COR-L47 (cell line): ENCODE measurements around the gene CYB561.
A peak's percentile ranks its signal among the peaks of the same experiment; 100 is the strongest.

ENCODE experiments used
- DNase-seq: peaks from one replicate; lab custom pipeline; 2025; lab: John Stamatoyannopoulos, UW

Gene CYB561

DNA sequence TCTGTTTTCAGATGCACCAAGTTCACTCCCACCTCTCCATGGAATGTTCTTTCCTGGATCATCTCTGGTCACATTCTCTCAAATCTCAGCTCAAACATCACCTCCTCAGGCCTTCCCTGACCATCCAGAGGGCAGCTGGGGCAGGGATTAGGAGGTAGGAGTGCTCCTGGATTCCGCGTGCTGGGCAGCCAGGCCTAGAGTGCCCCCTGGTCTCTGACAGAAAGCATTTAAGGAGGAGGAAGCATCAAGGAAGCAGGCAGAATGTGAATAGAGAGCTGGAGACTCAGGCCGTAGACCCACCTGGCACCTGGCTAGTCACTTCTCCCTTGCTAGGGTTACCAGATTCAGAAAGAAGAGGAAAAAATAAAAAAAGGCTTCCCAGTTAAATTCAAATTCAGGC, 2.5 kb upstream of the CYB561 start:
- no peak for DNase-seq

DNA sequence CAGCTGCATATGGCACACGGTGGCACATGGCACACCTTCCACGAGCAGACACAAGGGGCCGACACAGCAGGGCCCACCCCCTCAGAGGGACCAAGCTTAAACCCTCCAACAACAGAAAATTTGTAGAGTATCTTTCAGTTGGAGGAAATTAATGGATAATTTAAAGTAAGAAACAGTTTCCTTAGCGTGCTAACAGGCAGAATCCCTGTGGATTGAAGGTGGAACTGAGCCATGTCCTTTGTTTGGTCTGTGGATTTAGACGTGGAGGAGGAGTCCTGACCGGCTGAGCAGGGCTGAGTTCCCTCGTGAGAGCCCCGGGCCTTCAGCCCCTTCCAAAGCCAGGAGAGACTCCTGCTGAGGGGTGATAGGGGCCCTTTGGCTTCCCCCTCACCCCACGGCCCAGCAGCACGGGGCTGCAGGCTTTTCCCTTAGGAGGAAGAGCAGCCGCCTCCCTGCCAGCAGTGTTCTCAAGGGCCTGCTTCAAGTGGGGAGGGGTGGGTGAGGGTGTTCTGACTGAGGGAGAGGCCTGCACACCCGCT, 1.4 kb upstream of the CYB561 start:
- peak; percentile 60 for DNase-seq

DNA sequence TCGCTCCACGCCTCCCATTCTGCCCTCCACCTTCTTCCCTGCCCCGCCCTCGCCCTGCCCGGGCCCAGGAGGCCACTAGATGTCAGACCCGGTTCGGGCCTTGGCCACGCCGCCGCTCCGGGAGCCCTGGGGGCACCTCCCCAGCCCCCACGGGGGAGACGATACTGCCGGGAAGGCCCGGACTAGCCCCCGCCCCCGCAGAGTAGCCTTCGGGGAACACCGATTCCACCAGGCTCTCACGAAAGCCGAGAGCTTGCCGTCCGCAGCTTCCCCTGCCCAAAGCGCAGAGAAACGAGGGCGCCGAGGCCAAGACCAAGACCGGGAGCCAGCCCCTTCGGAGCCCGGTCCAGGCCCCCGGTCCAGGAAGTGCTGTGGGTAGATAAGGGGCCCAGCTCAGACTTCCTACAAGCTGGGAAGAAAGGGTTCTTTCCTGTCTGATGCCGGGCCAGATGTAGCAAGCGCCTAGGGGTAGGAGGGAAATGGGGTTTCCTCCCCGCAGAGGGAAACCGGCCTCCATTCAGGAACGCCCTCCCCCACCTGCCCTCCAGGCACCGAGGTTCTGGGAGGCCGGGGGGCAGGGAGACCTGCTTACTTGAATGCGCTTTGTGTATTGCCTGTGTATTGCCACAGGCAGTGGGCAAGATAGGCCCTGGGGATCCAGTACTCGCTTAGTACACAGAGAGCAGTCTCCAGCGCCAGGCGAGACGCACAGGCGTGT, 806 bp upstream of the CYB561 start:
- DNase-seq: peak; percentile 86

DNA sequence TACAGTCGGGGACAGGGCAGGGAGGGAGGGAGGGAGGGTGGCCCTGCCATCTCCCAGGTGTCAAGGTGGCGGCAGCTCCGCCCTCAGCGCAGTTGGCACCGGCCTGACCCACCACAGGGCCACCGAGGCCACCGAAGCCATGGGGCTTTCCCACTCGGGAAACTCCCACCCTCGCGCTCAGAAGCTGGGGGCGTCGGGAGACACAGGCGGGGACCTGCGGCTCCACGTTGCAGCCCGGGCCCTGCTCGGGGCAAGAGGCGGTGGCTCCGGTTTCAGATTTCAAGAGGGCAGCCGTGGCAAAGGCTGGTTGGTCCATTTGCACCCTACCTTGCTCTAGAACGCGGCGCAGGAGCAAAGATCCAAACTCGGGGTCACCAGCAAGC, 544 bp downstream of the CYB561 start:
- no peak for DNase-seq

DNA sequence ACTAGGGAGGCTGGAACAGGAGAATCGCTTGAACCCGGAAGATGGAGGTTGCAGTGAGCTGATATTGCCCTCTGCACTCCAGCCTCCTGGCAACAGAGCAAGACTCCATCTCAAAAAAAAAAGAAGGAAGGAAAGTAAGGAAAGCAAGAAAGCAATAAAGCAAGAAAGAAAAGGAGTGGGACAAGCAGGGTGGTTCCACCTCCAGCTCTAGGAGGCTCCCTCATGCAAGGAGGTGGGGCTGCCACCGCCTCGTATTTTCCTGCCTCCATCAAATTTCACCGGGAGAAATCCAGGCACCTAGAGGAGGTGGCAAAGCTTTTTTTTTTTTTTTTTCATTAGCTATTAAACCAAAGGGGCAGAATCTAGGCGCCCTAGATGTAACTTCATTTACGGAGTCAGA, 1.0 kb downstream of the CYB561 start:
- DNase-seq: no peak

DNA sequence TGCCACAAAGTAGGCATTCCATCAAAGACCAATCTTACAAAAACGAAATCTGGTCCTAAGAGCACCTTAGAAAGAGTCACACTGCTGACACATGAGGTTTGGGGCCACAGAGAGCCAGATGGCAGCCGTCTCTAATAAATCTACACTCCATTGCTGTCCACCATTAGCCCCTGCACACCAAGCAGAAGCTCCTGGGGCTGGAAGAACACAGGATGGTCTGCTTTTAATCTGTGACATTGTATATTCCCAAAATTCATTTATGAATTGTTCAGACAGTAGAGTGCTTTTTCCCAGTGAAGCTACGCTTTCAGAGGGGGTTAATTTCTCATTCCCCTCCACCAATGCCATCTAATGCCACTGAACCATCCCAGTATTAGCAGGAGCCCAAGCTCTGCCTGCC, 1.6 kb downstream of the CYB561 start:
- DNase-seq: no peak

DNA sequence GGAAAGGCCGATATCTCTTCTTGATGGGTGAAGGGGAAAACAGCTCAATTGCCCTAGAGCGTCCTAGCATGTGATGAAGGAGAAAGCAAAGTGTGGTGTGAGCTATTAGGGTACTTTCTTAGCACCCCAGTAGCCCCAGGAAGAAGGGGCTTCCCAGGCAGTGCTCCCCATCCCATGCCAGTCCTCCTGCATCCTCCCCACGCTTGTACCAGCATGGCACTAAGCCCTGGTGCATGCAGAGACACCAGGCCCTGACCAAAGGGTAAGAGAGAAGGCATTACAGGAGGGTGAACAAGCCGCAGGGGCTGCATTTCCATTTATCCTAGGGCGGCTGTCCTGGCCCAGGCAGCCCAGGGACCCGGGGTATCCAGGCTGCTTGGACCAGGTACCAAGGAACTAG, 3.1 kb downstream of the CYB561 start:
- DNase-seq: no peak

DNA sequence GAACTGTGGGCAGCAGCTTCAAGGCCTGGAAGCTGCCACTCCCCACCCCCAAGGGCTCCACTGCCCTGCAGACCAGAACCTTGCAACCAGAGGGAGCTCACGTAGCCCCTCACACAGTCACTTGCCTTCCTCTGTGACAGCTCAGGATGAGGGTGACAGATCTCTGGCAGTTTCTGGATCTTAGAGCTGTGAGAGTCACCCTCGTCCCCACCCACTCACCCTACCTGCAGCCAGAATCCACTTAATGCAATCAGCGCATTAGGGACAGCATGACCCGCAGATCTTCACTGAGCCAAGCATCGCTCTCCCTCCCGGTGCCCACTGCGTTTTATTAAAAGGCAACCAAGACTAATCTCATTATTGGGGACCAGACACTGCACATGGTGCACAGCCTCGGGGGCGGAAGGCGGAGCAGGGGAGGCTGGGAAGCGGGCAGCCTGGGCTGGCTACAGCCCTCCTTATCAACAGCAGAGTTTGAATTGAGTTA, 3.5 kb downstream of the CYB561 start:
- peak; percentile 27 for DNase-seq

DNA sequence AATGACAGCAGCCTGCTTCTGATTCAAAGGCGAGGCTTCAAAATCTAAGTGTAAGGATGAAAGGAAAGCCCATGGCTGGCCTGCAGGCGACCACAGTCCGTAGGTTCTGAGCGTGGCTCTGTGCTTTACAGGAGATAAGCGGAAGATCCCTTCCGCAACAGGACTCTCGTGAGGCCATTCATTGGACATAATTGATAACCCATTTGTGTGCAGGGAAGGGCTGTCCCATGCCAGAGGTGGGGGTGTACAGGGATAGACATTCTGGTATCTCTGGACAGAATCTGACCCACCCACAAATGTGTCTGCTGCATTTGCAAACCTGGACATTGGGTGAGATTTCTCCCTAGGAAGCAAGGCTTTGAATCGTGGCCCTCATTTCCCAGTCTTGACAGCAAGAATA, 4.0 kb downstream of the CYB561 start:
- DNase-seq: no peak

DNA sequence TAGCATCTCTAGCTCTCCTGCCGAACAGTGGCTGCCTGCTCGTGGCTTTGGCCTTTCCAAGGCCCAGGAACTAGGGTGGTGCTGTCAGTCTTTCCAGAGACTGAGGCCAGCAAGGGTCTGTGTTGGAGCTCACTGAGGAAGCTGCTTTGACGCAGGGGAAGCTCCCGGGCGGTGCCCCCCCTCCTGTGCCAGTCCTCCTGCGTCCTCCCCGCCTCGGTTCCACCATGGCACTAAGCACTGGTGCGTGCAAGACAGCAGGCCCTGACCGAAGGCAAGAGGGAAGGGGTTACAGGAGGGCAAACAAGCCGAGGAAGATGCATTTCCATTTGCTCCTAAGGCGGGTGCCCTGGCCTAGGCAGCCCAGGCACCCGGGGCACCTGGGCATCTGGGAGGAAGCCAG, 4.5 kb downstream of the CYB561 start:
- DNase-seq: no peak

DNA sequence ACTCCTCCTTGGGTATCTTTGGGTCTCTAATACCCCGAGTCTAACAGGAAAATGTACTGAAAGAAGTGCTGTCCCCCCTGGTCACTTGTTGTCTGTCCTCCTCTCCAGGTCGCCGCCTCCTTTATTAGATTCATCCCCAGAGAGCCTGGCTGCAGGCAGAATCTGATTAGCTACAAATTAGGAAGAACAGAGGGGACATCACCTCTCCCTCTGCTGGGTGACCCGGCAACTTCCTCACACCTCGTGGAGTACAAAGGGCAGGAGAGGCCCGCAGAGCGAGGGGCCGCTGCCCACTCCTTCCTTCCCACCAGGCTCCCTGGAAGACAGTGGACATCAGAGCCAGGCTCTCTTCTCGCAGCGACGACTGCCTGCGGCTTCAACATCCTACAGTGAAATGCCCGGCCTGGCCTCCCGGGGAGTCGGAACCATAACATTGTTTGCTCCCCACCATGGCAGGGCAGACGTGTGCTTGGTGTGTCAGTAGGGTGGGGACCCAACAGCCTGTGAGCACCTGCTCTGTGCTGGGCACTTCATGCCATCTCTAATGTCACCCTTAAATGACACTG, 5.3 kb downstream of the CYB561 start:
- DNase-seq: no peak

DNA sequence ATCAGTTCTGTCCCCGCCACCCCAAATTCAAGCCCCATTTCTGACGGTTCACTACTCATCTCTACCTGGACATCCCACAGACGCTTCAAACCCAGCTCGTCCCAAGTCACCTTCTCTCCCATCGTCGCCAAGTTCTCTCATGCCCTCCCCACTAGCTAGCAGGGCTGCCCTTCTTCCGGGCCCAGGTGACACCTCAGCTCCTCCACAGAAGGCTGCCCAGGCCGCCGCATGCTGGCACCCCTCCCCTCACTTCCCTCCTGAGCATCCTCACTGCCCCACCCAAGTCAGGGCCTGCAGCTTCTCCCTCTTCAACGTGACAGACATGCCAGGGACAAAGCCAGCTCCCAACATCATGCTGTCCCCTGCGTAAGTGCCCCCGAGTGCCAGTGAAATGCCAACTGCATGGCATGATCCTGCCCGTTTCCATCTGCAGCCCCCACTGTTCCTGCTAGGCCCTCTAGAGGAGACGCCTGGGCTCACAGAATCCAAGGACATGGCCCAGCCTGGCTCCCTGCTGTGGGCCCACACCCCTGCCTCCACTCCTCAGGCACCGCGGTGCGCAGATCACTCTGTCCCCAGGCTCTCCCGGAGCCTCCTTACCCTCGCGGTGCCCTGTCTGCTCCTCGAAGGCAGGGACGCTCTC, 5.9 kb downstream of the CYB561 start:
- no peak for DNase-seq

DNA sequence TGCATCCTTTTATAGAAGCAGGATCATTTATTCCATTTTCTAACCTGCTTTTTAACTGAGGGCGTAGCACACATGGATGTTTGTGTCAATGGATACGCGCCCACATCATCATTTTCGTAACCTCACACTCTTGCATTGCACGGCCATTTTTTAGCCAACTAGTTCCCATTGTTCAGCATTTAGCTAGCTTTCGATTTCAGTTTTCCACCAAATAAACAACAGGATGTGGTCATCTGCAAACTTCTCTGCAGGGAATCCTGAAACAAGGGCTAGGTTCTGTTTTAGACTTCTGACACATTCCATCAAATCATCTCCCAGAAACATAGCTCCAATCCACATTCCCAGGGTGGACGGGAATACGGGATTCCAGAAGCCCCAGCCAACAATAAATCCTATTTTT, 6.4 kb downstream of the CYB561 start:
- DNase-seq: no peak

DNA sequence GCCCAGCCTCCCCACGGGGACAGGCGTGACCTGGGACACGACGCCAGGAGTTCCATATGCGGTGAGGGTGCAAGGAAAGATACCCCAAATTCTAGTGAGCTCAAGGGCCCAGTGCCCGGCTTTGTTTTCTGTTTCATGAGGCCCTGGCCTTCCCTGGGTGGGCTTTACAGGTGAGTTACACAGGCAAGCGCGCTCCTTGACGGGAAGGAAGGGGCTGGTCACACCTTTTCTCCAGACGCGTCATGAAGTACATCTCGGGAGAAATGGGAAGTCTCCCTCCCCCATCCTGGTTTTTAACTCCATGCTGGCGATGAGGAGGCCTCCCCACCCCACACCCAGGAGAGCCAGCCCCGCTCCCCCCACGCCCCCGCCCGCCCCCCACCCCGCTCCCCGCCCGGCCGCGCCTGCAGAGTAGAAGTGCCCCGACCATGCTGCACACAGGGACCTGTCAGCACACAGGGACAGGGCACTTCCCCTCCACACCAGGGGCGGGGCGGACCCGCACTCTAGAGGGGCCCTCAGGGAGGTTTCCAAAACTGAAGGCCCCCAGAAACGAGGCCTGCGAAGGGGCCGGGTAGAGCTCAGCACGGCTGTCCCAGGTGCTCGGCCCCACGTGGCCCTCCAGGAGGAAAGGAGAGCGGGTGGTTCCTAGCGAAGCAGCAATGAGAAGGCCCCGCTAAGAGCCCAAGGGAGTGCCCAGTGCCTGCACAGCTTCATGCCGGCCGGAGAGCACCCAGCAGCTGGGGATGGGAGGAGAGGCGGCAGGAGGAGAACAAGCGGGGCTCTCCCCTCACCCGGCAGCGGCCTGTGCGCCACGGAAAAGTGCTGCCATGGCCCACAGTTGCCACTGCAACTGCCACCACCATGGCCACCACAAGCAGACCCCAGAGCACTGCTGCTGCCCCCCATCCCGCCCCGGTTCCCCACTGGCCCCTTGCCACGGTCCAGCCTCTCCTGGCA, 7.7 kb downstream of the CYB561 start:
- DNase-seq: no peak

DNA sequence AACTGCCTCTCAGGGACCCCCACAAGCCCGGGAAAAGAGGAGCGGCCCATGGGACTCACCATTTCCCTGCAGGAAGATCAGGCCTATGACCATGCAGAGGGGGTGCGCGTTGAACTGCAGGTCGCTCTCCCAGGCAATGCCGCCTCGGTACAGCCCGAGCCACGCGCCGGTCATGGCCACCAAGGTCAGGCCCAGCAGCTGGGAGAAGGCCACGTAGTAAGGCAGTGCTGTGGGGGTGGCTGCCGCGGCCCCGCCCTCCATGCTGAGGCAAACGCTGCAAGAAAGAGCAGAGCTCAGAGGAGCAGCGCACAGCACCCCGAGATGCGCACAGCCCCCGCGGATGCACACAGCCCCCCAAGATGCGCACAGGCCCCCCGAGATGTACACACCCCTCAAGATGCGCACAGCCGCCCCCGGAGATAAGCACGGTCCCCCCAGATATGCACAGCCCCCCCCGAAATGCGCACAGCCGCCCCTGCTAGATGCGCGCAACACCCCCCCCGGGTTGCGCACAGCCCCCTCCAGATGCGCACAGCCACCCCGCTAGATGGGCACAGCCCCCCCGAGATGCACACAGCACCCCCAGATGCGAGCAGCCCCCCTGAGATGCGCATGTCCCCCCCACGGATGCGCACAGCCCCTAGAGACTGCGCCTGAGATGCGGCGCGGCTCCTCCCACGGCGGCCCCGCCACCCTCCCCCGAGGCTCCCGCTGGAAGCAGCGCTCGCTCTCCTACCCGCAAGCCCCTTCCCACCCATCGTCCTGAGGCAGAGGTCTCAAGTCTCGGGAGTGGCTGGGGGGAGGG, 8.6 kb downstream of the CYB561 start:
- no peak for DNase-seq

DNA sequence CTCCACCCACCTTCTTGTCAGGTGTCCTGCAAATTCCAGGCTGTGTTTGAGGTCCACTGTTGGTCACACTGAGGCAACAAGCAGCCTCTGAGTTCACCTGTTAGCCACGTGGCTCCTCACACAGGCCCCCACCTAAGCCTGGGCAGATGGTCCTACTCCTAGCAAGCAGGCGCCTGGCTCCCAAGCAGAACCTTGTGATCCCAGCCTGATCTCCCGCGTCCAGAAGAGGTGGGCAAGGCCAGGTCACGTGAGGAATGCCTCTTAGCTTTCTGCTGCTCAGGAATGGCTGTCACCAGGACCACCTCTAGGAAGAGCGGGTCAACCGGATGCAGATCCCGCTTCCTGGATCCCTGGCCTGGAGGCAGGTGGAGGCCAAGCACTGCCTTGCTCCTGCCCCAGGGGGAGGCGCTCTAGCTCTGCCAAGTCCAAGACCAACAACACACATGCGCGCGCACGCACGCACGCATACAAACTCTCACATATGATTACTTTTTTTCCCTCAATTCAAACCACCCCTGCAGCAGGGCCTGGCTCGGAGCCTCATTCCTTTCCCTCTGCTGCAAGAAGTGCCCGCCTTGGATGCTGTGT, 9.5 kb downstream of the CYB561 start:
- DNase-seq: no peak

DNA sequence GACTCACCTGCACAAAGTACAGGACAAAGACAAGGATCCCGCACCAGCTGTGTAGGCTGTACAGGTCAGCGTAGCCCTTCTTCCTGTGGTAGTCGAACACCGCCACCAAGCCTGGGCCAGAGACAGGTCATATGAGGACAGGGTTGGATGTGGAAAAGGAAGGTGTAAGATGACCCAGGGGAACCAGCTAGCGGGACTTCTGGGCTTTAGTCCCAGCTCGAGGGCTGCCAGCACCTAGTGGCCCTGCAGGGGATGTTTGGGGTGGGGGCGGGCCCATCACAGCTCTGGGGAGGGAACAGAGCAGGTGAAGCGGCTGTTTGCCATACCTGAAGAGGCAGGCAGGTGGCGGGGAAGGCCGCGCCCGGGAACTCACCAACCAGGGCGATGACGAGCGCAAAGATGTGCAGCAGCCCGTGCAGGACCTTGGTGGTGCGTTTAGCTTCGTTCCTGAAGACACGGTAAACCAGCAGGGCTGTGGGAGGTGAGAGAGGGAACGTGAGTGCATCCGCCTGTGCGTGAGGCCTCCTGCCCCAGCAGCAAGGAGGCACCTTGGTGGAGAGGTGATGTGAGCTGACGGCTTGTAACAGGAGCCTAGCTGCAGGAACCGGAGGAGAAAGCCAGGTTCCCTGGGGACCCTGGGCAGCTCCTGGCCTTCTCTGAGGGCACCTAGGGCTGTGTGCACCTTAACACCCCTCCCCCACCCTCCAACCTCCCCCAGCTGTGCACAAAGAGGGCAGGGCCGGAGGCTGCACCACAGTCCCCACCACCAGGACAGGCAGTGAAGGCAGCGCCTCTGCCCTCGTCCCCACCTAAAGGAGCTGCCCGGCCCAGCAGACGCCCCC, 10.2 kb downstream of the CYB561 start:
- peak; percentile 60 for DNase-seq

DNA sequence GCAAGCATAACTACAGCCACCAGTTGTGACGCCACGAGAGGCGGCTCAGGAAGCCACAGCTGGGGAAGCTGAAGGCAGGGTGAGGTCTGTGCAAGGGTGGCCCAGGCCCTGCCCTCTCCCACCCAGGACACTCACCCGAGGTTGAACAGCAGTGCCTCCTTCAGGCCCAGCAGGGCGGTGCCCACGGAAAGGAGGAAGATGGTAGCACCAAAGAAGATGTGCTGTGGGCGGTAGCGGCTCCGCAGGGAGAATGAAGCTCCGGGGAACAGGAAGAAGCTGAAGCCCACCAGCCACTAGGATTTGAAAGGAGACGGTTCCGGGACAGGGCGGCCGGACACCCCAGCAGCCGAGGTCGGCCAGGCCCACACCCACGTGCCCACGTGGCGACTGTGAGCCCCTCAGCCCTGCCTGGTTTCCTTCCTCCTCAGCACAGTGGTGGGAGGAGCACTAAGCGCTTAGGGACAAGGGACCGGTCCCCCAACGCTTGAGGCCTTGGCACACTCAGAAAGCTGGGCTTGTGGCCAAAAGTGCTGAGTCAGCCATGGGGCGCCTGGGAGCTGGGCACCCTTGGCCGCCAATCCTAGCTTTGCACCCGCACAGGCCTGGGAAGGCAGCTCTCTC, 11.0 kb downstream of the CYB561 start:
- peak; percentile 12 for DNase-seq
